GM21529 (cell line): ENCODE data around the gene DCC.

ENCODE experiments used
- ATAC-seq: cut with Tn5 transposase; IDR thresholded peaks from one replicate; pipeline ENCODE4 v1.9.1; 2021; ENCODE audit not compliant: unreplicated experiment

DCC gene

DNA sequence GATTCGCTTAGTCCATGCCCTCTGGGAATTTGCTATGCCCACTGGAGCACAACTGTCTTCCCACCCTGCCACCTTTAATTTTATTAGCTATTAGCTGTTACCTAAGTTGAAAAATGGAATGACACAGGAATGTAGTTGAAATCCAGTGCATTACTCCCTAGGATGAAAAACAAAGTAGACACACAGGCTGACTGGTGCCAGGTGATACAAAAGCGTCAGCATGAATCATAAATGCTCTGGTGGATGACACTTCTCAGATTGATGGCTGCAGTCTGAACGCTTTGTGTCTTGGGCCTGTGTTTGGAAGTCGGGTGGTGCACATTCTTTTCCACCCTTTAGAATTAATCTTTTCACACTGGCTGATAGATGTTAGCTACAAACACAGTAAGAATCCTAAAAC lies 802.0 kb downstream of the DCC start:
- ATAC-seq = no peak

GRCh38 chr18:53147472-53147871 lies 807.5 kb downstream of the DCC start:
- ATAC-seq = no peak

- ATAC-seq = no peak
These were observed 808.1 kb downstream of the DCC start for GRCh38 chr18:53148123-53148522.

DNA sequence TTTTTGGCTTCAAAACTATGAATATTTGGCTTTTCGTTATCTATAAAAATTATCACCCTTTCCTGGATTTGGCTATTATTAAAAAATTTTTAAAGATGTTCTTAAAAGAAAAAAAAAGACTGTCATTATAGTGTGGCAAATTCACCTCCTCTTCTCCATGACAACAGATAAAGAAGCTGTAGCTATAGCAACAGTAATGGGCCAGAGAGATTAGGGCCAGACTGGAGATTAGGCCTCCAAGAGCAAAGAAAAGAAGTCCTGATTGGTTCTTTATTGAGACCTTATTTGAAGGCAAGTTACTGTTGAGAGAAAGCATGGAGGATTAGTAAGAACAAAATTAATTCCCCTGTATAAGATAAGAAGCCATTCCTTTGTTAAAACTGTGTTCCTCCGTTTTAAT lies 812.5 kb downstream of the DCC start:
- ATAC-seq = no peak

- no peak for ATAC-seq
These were observed 813.3 kb downstream of the DCC start for GRCh38 chr18:53153281-53153680.

- no peak for ATAC-seq
These were observed 813.8 kb downstream of the DCC start for GRCh38 chr18:53153800-53154199.

DNA sequence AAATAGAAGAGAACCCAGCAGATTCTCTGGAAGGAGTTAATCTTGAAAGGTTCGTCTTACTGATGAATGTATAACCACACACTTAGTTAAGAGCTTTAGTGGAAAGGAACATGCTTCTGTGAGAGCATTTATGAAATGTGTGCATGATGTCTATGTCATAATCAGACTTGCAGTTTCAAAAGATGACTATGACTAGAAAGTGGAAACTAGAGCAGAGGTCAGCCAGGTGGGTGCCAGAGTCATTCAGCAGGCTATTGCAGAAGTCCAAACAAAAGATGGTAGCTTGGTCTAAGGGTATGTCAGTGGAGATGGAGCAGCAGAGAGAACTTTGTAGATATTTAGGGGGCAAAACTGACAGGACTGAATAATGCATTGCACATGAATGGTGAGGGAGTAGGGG lies 825.8 kb downstream of the DCC start:
- ATAC-seq = no peak

DNA sequence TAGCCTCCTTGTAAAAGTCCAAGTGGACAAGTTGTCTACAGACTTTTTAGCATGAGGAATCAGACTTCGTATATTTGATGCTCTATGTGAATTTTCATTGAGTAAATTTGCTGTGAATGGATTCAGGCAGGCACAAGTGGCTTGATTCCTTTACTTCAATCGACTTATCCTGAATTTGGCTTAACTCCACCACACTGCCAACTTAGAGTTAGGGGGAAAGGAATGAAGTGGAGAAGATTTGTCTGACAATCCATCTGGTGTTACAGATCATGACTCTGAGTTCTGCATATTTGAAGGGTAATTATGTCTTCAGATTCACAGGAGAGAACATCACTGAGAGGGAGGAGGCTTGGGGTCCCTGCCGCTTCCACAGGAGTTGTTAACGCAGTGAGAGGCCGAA lies 829.3 kb downstream of the DCC start:
- ATAC-seq = no peak

GRCh38 chr18:53191634-53192033 lies 851.6 kb downstream of the DCC start:
- no peak for ATAC-seq

DNA sequence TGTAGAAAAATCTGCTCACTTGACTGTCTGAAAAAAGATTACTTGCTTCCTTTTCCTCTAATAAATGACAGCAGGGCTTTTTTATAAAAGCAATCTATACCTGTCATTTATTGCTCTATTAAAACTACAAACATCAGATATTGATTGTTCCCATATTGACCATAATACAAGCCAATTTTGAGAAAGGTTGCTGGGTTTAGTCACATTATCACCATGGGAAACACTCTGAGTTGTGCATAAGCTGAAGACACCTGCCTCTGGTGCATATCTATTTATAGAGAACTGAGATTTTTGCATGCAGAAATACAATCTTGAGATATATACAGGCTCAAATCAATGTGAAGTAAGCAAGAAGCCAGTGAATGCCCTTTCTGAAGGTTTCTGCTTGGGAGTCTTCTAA lies 853.9 kb downstream of the DCC start:
- ATAC-seq = no peak

DNA sequence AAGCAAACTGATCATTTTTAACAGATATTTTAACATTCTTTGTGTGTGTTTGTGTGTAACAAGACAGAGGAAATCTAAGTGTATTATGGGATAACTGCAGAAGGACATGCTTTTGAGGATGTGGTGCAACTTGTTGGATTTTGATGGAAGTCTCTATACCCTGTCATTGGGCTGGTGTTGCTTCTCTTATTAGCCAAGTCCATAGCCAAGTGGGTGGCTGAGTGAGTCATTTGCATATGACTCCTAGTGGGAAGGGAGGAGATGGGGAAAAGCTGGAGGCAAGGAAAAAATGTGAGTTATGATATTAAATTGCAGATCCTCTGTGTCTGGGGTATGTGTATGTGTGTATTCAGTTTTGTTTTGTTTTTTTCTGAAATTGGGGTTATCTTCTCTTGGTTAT lies 879.9 kb downstream of the DCC start:
- no peak for ATAC-seq

DNA sequence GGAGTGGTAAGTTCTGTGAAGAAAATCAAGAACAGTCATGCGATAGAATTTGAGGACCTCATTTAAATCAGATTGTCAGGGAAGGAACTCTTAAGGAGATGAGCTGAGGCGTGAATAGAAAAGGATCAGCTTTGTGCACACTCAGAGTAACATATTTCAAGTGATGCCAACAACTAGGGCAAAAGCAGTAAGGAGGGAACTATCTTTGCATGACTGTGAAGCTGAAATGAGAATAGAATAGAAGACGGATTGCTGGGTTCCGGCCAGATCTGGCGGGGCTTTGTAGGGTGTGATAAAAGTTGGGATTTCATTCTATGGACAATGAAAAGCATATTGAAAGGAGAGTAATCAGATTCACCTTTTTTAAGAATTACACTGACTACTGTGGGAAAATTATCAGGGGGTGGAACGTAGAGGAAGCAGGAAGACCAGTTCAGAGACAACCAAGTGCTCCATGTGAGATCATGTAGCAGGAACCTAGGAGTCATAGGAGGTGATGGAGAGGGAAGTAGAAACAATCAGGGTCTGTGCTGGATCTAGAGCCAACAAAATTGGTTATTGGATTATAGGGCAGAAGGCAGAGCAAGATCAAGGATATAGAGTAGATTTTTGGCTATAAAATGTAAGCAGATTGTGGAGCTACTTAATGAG lies 884.3 kb downstream of the DCC start:
- no peak for ATAC-seq

- no peak for ATAC-seq
These were observed 885.7 kb downstream of the DCC start for GRCh38 chr18:53225567-53226325.

DNA sequence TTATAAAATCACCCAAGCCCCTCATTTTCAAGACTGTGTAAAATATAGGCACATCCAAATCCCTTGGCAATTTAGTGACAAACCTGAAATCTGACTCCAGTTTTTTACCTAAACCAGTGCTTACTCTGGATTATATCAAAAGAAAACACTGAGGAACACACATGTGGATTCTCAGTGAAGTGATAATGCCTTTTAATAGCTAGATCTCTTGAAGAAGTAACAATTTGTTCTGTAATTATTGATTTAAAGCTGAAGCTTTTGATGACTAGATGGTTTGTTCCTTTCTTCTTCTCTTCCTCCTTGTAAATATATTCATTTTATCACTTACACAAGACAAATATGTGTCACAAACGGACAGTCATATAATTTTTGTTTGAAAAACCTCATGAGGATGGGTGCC lies 894.6 kb downstream of the DCC start:
- ATAC-seq = no peak

DNA sequence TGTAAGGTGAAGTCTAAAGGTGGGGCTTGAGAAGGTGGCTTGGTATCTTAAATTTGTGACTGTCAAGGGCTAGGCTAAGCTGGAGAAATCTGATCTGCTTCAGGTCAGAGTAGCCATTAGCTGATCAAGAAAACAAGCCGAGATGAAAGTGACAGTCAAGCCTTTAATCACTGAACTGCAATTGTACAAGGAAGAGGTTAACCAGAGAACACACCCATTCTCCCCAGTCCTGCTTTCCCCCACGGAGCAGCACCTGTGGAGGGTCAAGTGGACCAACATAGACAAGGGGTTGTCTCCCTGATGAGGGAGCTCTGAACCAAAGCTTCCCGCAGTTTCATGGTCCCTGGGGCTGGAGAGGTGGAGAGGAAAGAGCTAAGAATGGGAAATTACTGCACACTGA lies 901.2 kb downstream of the DCC start:
- ATAC-seq = no peak

GRCh38 chr18:53253789-53254188 lies 913.8 kb downstream of the DCC start:
- no peak for ATAC-seq

DNA sequence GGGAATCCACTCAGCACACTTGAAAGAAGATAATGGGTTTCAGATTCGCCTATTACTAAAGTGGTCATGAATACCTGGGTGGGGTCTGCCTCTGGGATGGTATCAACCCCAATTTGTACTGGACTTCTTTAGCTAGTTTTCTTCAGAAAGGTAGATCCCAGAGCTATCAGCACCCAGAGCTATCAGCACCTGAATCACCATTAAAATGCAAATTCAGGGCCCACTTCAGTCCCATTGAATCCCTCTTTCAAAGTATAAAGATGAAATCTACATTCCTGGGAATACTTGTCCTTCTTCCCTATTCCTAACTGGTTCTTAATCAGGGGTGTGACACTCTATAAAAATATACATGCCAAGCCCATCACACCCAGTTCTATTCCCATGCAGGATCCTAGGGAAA lies 914.3 kb downstream of the DCC start:
- ATAC-seq = no peak

DNA sequence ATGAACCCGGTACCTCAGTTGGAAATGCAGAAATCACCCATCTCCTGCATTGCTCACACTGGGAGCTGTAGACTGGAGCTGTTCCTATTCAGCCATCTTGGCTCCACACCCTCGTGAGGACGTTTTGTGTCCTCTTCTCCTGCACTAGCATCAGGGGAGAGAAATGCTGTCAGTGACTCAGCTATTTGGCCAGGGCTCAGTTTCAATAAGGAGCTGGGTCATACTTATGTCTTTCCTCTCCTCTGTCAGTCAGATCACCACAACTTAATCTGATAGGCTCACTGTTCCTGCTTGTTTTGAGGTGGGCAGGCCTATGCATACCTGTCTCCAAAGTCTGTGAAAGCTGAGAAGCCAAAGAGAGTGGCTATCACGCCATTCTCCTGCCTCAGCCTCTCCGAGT lies 921.2 kb downstream of the DCC start:
- no peak for ATAC-seq

DNA sequence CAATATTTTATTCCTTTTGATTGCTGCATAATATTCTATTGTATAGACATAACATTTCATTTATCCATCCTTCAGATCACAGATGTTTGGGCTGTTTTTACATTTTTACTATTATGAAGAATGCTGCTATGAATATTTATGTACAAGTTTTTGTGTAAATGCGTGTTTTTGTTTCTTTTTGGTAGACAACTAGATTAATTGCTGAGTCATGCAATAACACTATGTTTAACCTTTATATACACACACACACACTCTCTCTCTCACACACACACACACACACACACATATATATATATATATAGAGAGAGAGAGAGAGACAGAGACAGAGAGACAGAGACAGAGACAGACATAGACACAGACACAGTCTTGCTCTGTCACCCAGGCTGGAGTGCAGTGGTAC lies 926.9 kb downstream of the DCC start:
- no peak for ATAC-seq

- ATAC-seq = no peak
These were observed 928.5 kb downstream of the DCC start for GRCh38 chr18:53268455-53268854.

GRCh38 chr18:53281406-53281805 lies 941.4 kb downstream of the DCC start:
- ATAC-seq = no peak

- ATAC-seq = no peak
These were observed 943.7 kb downstream of the DCC start for GRCh38 chr18:53283708-53284107.

GRCh38 chr18:53305461-53305860 lies 965.5 kb downstream of the DCC start:
- no peak for ATAC-seq
